CD4-positive, alpha-beta T cell (primary cell): ENCODE data around the gene PPIA. TPM values are rescaled to one million over a fixed set of nuclear protein-coding genes. Genes with fewer than 3 reads are reported as not detected.

Experiments
- ATAC-seq: fragments of 200-7000 bp; cut with Tn5 transposase; one replicate; pipeline ENCODE4 v1.10.0; 2022; ENCODE audit warnings: mild to moderate bottlenecking; ENCODE audit not compliant: poor library complexity
- CTCF ChIA-PET: fragments of 350-600 bp; sonication (Branson Sonifier 250); formaldehyde crosslinking; loops from one replicate; lab custom pipeline; 2021; ENCODE audit warnings: antibody characterized with exemption, inconsistent platforms; lab: Charles Lee
- POLR2A ChIA-PET: fragments of 350-600 bp; sonication (Branson Sonifier 250); formaldehyde crosslinking; loops from one replicate; lab custom pipeline; 2021; ENCODE audit warnings: antibody characterized with exemption, inconsistent platforms; lab: Charles Lee
- DNase-seq, 14 experiments: peaks; one replicate each; pipeline ENCODE4 v3.0.0-alpha.2; 2013 to 2020; ENCODE audit warnings: mixed read lengths in 2 of 14
- H3K27ac ChIP-seq, 2 donors: one replicate each; pipeline versions ENCODE4 v1.5.1 to v1.7.0; 2013; ENCODE audit warnings: low read length in 2 of 2, low read depth in 1 of 2, mild to moderate bottlenecking in 1 of 2
- H3K27me3 ChIP-seq, 2 experiments: 1 replicate in 1 of 2; 2 replicates in 1 of 2; pipeline versions ENCODE4 v1.6.1 to v1.7.0; 2013; ENCODE audit warnings: low read length in 2 of 2, control low read depth in 1 of 2, mild to moderate bottlenecking in 1 of 2, moderate library complexity in 1 of 2; ENCODE audit not compliant: insufficient read depth in 2 of 2, control insufficient read depth in 1 of 2
- H3K36me3 ChIP-seq: one replicate; pipeline ENCODE4 v1.6.1; 2013; ENCODE audit warnings: low read length, control low read depth; ENCODE audit not compliant: insufficient read depth
- H3K4me1 ChIP-seq: one replicate; pipeline ENCODE4 v1.6.1; 2013; ENCODE audit warnings: low read length, control low read depth; ENCODE audit not compliant: insufficient read depth
- H3K4me3 ChIP-seq: one replicate; pipeline ENCODE4 v1.5.1; 2013; ENCODE audit warnings: mild to moderate bottlenecking, low read length, moderate library complexity
- H3K9me3 ChIP-seq, 2 experiments: 1 replicate in 1 of 2; 2 replicates in 1 of 2; pipeline versions ENCODE4 v1.6.1 to v1.7.0; 2013; ENCODE audit warnings: low read length in 2 of 2, mild to moderate bottlenecking in 2 of 2, control low read depth in 1 of 2, moderate library complexity in 1 of 2; ENCODE audit not compliant: control insufficient read depth in 1 of 2, insufficient read depth in 1 of 2
- H3K27ac Mint-ChIP-seq: one replicate; pipeline ENCODE4 v1.8.0; 2020; ENCODE audit warnings: mixed read lengths
- H3K27me3 Mint-ChIP-seq: one replicate; pipeline ENCODE4 v1.8.0; 2021; ENCODE audit warnings: mixed read lengths
- H3K36me3 Mint-ChIP-seq: one replicate; pipeline ENCODE4 v1.8.0; 2021; ENCODE audit warnings: low read depth, mixed read lengths
- H3K4me1 Mint-ChIP-seq: one replicate; pipeline ENCODE4 v1.8.0; 2021; ENCODE audit warnings: low read depth, mixed read lengths
- H3K4me3 Mint-ChIP-seq: one replicate; pipeline ENCODE4 v1.8.0; 2020; ENCODE audit warnings: mild to moderate bottlenecking, mixed read lengths
- H3K9me3 Mint-ChIP-seq: one replicate; pipeline ENCODE4 v1.8.0; 2020; ENCODE audit warnings: mixed read lengths
- intact Hi-C, 2 experiments: fragments of 100-400 bp; cut with DNase I in 1 of 2; cut with micrococcal nuclease in 1 of 2; formaldehyde crosslinking; loops; one replicate each; pipeline versions ENCODE4 v1.15.1 to v1.9.0; 2023 to 2025; cut with DNase I, micrococcal nuclease
- total RNA-seq, 174 experiments: library from RNA in 2 of 174; stranded (reverse) in 2 of 174; gene quantifications; one replicate each; pipeline ENCODE4 v1.2.3 and lab custom pipeline; 2021 to 2026
- TF ChIP-seq, protein P1 (sequence below): fragments of 200-600 bp; IDR thresholded peaks from one replicate; pipeline ENCODE4 v1.8.0; 2022; ENCODE audit warnings: antibody characterized with exemption, mild to moderate bottlenecking

Gene PPIA
- total RNA-seq, 2 experiments from 2014 or later: 410 to 423 TPM

DNA sequence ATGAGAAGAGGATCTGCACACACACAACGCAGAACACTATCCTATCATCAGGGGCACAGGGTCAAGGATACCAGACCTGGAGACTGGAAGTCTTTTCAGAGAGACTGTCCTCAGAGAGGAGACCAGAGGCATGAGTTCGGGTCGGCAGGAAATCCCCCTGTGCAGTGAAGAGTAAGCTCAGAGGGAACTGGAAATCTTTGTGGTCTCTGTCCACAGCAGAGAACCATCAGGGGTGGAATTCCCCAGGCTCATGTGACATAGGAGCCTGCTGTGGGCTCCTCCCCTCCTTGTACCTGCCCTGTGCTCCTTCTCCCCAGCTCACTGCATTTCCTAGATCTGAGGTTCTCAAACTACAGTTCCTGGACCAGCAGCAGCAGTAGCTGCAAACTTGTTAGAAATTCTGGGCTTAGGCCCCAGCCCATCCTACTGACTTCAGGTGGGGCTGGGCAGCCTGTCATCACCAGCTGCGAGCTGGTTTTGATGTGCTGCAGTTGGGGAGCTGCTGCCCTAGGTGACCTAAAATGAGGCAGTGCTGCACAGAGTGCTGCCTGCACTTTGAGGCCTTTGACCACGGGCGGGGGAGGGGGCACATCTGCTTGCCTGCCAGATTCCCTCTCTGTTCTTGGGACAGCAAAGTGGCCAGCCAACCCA is 45.4 kb upstream of the PPIA start:
- no peaks in the 10 kb centered on the region for H3K9me3 ChIP-seq
- peak in 10 of 14 experiments; percentile 15 to 92 (median 42) for DNase-seq
- peaks cover 8% of the 10 kb centered on the region for H3K36me3 ChIP-seq
- Mint-ChIP-seq H3K27me3 (no peaks in the 10 kb centered on the region), H3K9me3 (no peaks in the 10 kb centered on the region), H3K4me3 (peak overlapping the region; percentile 84), H3K4me1 (peaks cover 46% of the 10 kb centered on the region), H3K27ac (peak overlapping the region; percentile 86), H3K36me3 (peaks cover 12% of the 10 kb centered on the region)
- TF ChIP-seq, protein P1, sequence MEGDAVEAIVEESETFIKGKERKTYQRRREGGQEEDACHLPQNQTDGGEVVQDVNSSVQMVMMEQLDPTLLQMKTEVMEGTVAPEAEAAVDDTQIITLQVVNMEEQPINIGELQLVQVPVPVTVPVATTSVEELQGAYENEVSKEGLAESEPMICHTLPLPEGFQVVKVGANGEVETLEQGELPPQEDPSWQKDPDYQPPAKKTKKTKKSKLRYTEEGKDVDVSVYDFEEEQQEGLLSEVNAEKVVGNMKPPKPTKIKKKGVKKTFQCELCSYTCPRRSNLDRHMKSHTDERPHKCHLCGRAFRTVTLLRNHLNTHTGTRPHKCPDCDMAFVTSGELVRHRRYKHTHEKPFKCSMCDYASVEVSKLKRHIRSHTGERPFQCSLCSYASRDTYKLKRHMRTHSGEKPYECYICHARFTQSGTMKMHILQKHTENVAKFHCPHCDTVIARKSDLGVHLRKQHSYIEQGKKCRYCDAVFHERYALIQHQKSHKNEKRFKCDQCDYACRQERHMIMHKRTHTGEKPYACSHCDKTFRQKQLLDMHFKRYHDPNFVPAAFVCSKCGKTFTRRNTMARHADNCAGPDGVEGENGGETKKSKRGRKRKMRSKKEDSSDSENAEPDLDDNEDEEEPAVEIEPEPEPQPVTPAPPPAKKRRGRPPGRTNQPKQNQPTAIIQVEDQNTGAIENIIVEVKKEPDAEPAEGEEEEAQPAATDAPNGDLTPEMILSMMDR: no peak
- peak overlapping the region; percentile 68 to 79 for H3K27ac ChIP-seq
- ChIA-PET POLR2A (interaction anchor here (1.2 to 3.3 kb wide), 7 partner anchors 17 to 169 kb away, joined by 4 to 32 read pairs (median 9); partner anchors contain the start of genes H2AZ2, OGDH and TMED4), CTCF (interaction anchor here (0.6 to 1.6 kb wide), 3 partner anchors 17 to 163 kb away, joined by 3 to 5 read pairs (median 4); no protein-coding TSS in a partner anchor)
- H3K4me1 ChIP-seq: peaks cover 62% of the 10 kb centered on the region
- peak overlapping the region; percentile 87 for H3K4me3 ChIP-seq
- ATAC-seq: peak; percentile 38
- intact Hi-C loops: loop anchor here in 1 of 2 experiments (5.0 kb wide), 1 partner anchor 169 kb away; the partner anchor contains the start of gene TMED4
- H3K27me3 ChIP-seq: no peaks in the 10 kb centered on the region

DNA sequence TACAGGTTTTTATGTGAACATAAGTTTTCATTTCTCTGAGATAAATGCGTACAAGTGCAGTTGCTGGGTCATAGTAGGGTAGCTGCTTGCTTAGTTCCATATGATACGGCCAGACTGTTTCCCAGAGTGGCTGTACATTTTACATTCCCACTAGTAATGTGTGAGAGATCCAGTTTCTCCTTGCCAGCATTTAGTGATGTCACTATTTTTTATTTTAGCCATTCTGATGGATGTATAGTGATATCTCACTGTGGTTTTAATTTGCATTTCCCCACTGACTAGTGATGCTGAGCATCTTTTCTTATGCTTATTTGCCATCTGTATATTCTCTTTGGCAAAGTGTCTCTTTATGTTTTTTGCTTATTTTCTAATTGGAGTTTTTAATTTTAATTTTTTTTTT is 43.7 kb upstream of the PPIA start:
- H3K4me3 Mint-ChIP-seq: no peak overlapping the region
- ATAC-seq (no peak), DNase-seq (no peak)
- Histone ChIP-seq H3K36me3 (peaks cover 24% of the 10 kb centered on the region), H3K9me3 (no peaks in the 10 kb centered on the region), H3K4me1 (peaks cover 70% of the 10 kb centered on the region), H3K4me3 (no peak overlapping the region), H3K27me3 (no peaks in the 10 kb centered on the region), H3K27ac (no peak overlapping the region)
- ChIA-PET CTCF (interaction anchor here (1.0 kb wide), 1 partner anchor 13 kb away, joined by 3 read pairs; no protein-coding TSS in a partner anchor), POLR2A (no interaction called here)
- intact Hi-C loops: loop anchor here in 1 of 2 experiments (5.0 kb wide), 1 partner anchor 171 kb away; the partner anchor contains the start of gene TMED4
- H3K27me3 Mint-ChIP-seq: no peaks in the 10 kb centered on the region
- H3K4me1 Mint-ChIP-seq: peaks cover 42% of the 10 kb centered on the region
- peaks cover 19% of the 10 kb centered on the region for H3K36me3 Mint-ChIP-seq
- TF ChIP-seq, protein P1: no peak
- no peaks in the 10 kb centered on the region for H3K9me3 Mint-ChIP-seq
- peak overlapping the region; percentile 55 for H3K27ac Mint-ChIP-seq

DNA sequence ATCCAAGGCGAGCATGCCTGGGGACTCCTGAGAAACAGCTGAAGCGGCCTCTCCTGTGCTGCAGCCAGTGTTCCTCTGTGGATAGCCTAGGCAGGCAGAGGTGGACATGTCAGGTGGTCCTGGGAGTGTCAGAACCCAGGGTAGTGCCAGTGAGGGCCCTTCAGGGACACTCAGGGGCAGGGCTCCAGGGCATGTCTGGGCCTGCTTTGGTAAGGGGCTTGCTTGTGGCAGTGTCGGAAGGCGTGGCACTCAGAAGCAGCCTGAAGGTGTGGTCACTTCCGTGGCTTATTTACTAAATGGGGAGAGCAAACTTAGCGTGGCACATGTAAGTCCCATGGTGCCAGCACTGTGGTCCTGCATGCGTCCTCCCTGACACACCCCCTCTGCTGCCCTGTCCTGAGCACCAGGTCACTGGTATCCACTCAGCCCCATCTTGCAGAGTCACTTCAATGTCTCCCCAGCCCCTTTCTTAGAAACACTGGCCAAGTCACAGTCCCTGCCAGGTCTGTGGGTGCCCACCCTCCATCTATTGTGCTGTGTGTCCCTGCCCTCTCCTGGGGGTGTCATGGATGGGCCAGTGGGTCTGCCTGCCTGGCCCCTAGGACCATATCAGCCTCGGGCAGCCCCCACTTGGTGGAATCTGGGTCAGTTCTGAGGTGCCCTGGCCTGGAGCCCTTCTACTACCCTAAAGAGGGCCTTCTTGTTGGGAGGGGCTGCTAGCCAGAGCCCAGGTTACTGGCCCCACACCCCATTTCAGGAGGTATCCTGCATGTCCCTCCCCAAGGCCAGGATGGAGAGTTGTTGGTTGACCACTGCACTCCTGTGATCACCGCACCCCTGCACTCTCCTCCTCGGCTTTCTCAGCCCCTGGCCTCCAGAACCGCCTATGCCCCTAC is 41.4 kb upstream of the PPIA start:
- Mint-ChIP-seq H3K4me1 (peaks cover 31% of the 10 kb centered on the region), H3K4me3 (no peak overlapping the region), H3K27me3 (no peaks in the 10 kb centered on the region), H3K9me3 (no peaks in the 10 kb centered on the region), H3K36me3 (peaks cover 38% of the 10 kb centered on the region), H3K27ac (peak overlapping the region; percentile 20)
- no peak for ATAC-seq
- Histone ChIP-seq H3K27ac (no peak overlapping the region), H3K4me1 (peaks cover 57% of the 10 kb centered on the region), H3K9me3 (no peaks in the 10 kb centered on the region), H3K4me3 (no peak overlapping the region), H3K27me3 (no peaks in the 10 kb centered on the region), H3K36me3 (peaks cover 39% of the 10 kb centered on the region)
- TF ChIP-seq, protein P1: no peak
- DNase-seq: peak in 1 of 14 experiments; percentile 13
- intact Hi-C loops: loop anchor here in 1 of 2 experiments (5.0 kb wide), 1 partner anchor 173 kb away; the partner anchor contains the start of gene TMED4
- CTCF ChIA-PET: no interaction called here
- POLR2A ChIA-PET: no interaction called here
